DMS153 treated with DMSO at 0.1 percent for 48 hours (cell line): ENCODE data around the gene COQ6.
"Not testable (repeated sequence)": the region's sequence is repeated elsewhere in the genome, so short reads cannot be mapped to it uniquely, and the experiment has no call there.

ENCODE experiments used
- DNase-seq: peaks from one replicate; lab custom pipeline; 2025; ENCODE audit not compliant: unreplicated experiment; lab: John Stamatoyannopoulos, UW

COQ6 gene

DNA sequence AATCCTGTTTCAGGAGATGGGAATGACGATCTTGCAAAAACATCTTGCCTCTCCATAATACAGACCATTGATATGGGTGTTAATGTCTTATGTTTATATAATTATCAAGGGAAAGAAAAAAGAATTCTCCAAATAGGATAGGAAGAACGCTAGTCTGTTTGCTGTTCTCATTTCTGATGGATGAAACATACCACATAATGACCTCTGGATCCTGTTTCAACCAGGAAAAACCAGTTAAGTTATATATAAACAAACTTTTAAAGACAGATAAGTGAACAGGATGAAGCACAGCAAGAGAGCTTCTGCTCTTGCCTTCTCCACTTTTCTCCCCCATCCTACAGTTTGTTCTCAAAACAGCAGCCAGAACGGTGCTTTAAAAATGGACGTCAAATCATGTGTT lies 27.8 kb downstream of the COQ6 start:
- DNase-seq = no peak

DNA sequence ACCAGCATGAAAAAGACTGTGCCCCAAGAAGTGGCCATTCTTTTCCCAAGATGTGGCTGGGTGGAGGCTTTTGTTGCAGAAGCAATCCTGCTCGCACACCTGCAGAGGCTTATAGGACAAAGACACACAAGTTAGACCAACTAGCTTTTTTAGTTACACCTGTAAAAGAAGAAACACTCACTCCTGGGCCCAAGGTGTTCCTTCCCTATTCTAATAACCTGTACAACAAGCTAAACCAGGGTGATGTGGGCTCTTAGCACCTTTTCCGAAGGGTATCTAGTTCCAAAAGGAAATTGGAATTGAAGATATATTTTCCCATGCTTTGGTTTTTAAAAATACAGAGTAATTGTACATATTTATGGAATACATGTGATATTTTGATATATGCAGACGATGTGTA lies 38.0 kb downstream of the COQ6 start:
- no peak for DNase-seq

DNA sequence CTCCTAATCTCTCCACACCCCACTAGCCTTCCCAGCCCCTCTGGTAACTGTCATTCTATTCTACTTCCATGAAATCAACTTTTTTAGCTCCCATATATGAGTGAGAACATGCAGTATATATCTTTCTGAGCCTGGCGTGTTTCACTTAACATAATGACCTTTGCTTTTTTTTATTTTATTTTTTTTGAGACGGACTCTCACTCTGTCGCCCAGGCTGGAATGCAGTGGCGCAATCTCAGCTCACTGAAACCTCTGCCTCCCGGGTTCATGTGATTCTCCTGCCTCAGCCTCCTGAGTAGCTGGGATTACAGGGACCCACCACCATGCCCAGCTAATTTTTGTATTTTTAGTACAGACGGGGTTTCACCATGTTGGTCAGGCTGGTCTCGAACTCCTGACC lies 38.6 kb downstream of the COQ6 start:
- DNase-seq = not testable (repeated sequence)

DNA sequence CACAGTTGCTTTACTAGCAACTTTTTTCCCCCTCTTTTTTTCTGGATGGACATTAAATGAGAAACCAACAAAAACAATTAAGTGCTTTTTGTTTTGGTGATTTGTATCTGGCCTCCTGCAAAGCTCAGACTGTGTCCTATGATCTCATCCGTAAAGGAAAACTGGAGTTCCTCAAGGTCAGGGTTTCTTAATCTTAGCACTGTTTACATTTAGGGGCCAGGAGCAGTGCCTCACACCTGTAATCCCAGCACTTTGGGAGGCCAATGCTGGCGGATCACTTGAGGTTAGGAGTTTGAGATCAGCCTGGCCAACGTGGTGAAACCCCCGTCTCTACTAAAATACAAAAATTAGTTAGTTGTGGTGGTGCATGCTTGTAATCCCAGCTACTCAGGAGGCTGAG lies 41.0 kb downstream of the COQ6 start:
- DNase-seq = no peak

DNA sequence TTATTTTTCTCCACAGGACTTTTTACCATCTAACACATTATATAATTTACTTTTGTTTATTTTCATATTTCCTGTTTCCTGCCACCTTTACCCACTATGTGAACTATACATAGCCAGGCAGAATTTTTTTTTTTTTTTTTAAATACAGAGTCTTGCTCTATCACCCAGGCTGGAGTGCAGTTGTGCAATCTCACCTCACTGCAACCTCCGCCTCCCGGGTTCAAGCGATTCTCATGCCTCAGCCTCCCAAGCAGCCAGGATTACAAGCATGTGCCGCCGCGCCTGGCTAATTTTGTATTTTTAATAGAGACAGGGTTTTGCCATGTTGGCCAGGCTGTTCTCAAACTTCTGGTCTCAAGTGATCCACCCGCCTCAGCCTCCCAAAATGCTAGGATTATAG lies 44.8 kb downstream of the COQ6 start:
- not testable (repeated sequence) for DNase-seq

DNA sequence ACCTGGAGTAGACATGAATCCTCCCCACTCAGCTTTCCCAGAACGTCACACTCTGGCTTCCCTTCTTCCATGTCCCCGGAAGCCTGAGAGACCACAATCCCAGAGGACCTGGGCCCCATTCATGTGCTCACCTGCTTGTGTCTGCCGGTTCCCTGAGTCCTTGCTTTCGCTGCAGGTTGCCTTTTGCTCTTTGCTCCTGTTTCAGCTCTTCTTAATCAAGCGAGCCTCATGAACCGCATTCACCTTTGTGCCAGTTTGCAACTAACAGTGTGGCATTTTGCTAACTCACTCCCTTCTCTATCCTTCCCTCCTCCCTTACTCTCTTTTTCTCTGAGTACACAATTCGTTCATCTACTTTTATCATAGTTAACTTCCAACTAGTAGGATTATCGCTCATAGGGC lies 45.9 kb downstream of the COQ6 start:
- no peak for DNase-seq

DNA sequence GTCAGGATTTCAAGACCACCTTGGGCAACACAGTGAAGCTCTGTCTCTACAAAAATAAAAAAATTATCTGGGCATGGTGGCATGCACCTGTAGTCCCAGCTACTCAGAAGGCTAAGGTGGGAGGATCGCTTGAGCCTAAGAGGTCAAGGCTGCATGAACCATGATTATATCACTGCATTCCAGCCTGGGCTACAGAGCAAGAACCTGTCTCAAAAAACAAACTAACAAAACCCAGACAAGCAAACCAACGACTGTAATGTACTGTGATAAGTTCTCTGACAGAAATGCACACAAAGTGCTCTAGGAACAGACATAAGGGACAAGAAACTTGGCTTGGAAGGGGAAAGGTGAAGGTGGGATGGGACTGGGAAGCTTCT lies 46.6 kb downstream of the COQ6 start:
- DNase-seq = no peak

DNA sequence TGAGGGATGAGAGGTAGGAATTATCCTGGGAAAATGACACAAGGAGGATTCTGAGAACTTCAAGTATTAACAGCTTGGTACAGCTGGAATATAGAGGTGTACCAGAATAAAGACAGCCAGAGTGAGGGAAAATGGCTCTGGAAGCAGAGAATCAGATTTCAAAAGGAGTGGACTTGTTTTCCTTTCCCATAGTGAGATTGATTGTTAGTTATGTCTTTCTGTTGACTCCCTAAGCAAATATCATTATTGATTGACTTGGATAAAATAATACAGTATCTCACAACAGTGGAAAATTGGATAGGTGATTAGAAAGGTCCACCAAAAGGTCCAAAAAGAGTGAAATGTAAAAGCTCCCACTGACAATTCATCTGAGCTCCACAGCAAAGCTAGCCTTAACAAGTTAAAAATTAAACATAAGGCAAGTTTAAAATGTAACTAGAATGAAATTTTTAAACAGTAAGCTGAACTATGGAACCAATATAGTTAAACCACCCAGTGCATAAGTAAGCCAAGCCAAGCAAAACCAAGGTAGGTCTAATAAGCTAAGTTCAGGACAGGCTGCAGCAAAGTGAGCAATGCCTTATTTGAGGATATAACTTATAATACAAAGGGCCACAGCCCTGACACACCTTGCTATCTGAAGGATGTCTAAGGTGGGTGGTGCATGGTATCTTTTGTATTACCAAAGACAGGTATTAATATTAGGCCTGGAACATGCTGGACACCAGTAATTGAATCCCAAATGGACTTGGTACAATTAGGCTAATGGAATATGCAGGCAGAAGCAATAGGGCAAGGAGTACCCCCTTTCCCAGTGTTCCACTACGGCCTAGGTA lies 47.2 kb downstream of the COQ6 start:
- no peak for DNase-seq

DNA sequence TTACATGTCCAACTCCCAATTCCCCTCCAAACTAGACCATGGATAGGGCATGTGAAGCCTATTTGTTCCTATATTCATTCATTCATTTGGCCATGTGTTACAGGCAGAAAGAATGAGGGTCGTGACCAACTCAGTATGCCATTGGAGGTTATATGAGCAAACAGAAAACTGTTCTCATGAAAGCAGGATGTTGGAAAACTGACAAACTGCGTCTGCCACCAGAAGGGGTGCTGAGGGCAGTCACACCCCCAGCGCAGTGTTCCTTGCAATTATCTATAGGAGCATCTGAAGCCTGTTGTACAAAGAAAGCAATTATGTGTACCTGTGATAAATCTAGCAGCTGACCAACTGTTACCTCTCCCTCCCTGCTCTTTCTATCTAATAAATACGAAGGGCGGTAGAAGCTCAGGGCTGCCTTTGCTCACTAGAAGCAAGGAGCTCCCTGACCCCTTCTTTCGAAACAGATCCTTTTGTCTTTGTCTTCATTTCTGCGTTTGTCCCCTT lies 47.9 kb downstream of the COQ6 start:
- DNase-seq = no peak

DNA sequence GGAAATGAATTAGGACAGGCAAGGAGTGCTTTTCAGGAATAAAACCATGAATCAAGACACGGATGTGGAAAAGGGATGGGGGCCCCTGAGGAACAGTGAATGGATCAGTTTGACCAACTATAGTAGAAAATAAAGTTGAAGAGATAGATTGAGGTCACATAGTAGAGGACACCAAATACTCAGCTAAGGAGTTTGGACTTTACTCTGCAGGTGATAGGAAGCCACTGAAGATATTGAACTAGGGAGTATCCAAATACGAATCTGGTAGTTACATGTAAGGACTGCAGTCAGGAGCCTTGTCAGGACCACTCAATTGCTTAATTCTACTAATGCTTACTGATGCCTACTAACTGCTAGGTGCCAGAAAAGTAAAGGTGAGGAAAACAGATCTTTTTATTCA lies 48.6 kb downstream of the COQ6 start:
- no peak for DNase-seq

DNA sequence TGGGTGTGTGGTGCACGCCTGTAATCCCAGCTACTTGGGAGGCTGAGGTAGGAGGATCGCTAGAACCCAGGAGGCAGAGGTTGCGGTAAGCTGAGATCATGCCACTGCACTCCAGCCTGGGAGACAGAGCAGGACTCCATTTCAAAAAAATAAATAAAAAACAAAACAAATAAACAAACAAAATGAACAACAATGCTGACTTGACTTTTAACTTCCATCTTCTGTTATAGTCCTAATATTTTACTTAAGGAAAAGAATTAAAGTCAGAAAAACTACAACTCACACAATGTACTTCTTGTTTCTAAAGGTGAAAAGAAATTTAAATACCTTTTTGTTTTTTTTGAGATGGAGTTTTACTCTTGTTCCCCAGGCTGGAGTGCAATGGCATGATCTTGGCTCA lies 55.6 kb downstream of the COQ6 start:
- not testable (repeated sequence) for DNase-seq

DNA sequence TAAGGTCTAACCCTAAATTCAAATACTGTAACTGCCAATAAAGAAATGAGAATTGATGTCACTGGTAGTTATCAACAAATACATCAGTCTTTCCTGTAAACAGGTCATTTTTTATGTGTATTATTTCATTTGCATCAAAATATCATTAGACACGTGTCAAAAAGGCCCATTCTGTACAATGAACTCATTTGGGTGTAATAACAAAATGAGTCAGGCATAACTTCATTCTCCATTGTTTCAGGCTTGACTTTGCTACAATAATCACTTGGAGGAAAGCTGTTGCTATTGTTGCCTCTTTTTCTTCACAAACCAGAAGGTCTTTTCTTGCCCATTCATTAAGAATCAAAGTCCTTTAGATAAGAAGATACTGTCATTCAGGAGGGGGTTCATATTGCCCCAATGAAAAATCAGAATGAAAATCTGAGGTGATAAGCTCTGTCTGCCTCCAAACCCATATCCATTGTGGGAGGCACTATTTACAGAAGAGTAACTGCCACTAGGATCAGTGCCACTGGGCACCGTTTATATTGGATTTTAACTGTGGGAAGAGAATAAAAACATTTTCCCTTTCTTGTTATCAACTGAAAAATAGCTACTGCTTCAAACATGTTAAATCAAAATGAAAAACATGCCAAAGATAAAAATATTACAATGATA lies 58.9 kb downstream of the COQ6 start:
- no peak for DNase-seq
